Activated CD4-positive, alpha-beta T cell treated with anti-CD3 and anti-CD28 coated beads, Interleukin-10, Interleukin-2, amounts not matched to agents 100 ng/mL and 50 ng/mL, durations not matched to agents 16 hours and 8 hours (primary cell): ENCODE results near the gene CINP.
"Not testable (repeated sequence)": the region's sequence is repeated elsewhere in the genome, so short reads cannot be mapped to it uniquely, and the experiment has no call there.

Experiments used
- DNase-seq: peaks from one replicate; pipeline ENCODE4 v3.0.0-alpha.2; 2020

The CINP gene

GRCh38 chr14:102352213-102352612 is 10.5 kb downstream of the CINP start:
- no peak for DNase-seq

DNA sequence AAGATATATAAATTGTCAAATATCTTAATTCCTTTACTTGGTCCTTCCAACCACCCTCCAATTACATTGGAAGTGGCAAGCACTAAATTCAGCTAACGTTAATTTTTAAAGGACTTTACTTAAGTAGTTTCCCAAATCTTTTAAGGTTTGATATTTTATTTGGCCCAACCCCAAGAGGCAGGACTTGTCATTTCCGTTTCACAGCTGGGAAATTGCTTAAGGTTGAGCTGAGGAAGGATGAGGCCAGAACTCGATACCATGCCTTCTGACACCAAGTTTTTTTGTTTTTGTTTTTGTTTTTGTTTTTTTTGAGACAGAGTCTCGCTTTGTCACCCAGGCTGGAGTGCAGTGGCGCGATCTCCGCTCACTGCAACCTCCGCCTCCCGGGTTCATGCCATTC is 11.1 kb downstream of the CINP start:
- not testable (repeated sequence) for DNase-seq

DNA sequence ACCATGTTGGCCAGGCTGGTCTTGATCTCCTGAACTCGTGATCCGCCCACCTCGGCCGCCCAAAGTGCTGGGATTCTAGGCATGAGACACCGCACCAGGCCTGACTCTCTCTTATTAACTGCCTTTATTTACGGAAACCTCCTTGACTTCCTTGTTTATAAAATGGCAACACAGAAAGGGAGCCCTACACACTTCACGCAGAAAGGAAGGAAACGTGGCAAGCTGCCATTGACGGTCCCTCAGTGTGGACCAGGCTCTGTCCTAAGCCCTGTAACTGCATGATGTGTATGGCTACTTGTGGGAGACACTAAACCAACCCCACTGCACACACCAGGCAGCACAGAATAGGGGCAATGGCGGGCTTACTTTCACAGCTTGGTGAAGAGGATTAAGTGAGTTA is 11.7 kb downstream of the CINP start:
- no peak for DNase-seq

DNA sequence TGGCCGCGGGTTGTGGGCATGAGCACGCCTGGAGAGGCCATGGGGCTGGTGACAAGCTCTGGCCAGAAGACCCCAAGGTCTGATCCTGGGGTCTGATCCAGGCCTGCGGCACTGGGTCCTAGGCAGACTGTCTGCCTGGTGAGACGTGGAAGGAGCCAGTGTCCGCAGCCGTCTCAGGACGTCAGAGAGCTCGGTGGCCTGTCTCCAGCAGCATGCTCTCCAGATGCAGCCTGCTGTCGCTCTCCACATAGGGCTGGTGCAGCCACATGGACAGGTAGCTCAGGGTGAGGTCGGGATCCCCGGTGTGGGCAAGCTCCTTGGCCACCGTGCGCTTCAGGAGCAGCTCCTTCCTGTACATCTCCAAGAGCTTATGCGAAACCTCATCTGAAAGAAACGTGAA is 14.3 kb downstream of the CINP start:
- DNase-seq, result no peak

DNA sequence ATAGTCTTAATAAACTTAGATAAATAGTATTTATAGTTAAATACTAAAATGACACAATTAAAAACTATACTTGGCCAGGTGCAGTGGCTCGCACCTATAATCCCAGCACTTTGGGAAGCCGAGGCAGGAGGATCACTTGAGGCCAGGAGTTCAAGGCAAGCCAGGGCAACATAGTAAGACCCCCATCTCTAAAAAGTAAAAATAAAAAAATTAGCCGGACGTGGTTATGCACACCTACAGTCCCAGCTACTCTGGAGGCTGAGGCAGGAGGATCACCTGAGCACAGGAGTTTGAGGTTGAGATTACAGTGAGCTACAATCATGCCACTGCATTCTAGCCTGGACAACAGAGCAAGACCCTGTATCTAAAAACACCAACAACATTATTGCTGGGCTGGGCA is 16.0 kb downstream of the CINP start:
- no peak for DNase-seq

DNA sequence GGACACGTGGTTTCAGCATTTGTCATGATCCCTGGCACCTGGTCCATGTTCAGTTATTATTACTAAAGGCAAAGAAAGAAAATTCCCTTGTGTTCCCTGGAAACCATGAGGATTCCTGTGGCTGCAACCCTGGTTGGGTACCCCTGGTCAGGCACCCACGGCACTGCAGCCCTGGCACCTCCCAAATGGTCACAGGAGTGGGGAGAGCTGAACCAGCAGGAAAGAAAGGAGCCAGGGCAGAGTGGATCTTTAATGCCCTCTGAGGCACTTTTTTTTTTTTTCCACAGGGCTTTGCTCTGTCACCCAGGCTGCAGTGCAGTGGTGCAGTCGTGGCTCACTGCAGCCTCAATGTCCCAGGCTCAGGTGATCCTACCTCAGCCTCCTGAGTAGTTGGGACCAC is 17.5 kb downstream of the CINP start:
- no peak for DNase-seq

DNA sequence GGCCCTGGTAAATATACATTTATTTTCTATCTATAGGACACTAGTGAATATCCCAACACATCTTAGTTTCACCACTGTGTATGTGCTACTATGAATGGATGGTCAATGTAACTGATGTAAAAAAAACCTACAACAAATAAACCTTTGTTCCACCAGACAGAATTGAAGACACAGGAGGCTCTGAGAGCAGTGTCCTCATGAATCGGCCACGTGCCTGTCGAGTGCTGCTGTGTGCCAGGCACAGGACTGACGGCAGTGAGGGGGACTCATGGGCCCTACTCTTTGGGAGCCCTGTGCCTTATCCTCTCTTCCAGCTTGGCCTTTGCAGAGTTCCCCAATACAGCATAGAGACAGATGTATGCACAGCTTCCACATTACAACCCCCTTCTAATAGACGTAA is 18.2 kb downstream of the CINP start:
- no peak for DNase-seq

- DNase-seq, result no peak
These were observed 18.6 kb downstream of the CINP start for GRCh38 chr14:102344084-102344483.

DNA sequence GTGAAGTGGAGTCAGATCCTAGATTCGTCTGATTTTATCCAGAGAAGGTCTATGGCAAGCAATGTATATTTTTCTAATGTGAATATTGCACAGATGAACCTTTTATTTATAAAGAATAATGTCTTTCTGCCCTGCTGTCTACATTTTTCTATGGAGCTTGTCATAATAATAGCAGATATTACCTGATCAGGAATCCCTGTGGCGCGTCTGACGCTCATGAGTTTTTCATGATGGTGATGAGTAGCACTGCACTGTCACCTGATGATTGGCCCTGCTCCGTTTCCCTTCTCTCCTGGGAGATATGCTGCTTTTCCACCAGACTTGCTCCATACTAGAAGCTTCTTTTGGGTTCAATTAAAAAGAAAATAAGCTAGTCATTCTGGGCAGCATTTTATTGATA is 20.5 kb downstream of the CINP start:
- no peak for DNase-seq

DNA sequence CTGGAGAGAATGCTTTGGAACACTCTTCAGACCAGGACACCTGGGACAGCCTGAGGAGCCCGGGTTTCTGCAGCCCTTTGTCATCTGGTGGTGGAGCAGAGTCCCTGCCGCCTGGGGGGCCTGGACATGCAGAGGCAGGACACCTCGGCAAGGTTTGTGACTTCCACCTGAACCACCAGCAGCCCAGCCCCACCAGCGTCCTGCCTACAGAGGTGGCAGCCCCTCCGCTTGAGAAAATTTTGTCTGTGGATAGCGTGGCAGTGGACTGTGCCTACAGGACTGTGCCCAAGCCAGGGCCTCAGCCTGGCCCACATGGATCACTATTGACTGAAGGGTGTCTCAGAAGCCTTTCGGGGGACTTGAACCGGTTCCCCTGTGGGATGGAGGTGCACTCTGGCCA is 21.1 kb downstream of the CINP start:
- no peak for DNase-seq

GRCh38 chr14:102338724-102339123 is 24.0 kb downstream of the CINP start:
- no peak for DNase-seq

- DNase-seq, result no peak
These were observed 27.5 kb downstream of the CINP start for GRCh38 chr14:102335163-102335562.

- DNase-seq, result no peak
These were observed 28.6 kb downstream of the CINP start for GRCh38 chr14:102333795-102334705.

DNA sequence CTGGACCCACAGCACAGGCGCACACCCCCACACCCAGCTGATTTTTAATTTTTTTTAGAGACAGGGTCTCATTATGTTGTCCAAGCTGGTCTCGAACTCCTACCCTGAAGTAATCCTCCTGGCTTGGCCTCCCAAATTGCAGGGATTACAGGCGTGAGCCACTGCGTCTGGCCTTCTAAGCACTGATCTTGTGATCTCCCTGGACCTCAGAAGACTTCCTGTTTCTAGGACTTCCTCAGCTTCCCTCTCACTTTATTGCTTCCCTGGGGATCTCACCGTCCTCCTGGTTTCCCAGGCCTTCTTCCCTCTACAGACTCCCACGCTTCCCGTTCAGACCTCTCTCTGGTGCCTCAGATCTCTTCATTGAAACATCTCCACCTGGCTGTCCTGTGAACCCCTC is 29.3 kb downstream of the CINP start:
- DNase-seq, result no peak

GRCh38 chr14:102330806-102331205 is 31.9 kb downstream of the CINP start:
- no peak for DNase-seq

GRCh38 chr14:102329381-102329780 is 33.3 kb downstream of the CINP start:
- DNase-seq, result not testable (repeated sequence)

DNA sequence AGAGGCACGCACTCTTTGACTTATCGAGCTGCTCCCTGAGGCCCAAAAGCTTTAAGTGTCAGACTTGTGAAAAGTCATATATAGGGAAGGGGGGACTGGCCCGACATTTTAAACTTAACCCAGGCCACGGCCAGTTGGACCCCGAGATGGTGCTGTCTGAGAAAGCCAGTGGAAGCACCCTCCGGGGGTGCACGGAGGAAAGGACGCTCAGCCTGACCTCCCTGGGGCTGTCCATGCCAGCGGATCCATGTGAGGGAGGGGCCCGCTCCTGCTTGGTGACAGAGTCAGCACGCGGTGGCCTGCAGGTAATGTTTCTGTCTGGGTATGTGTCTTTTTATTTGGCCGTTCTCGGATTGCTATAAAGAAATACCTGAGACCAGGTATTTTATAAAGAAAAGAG is 36.1 kb downstream of the CINP start:
- no peak for DNase-seq

GRCh38 chr14:102325791-102326345 is 36.8 kb downstream of the CINP start:
- DNase-seq, result no peak

GRCh38 chr14:102323102-102323501 is 39.6 kb downstream of the CINP start:
- DNase-seq, result peak; percentile 55

- no peak for DNase-seq
These were observed 41.0 kb downstream of the CINP start for GRCh38 chr14:102321456-102322422.

- DNase-seq, result no peak
These were observed 41.8 kb downstream of the CINP start for GRCh38 chr14:102320671-102321455.

GRCh38 chr14:102320033-102320660 is 42.5 kb downstream of the CINP start:
- DNase-seq, result peak; percentile 35
